ACC112 (cell line): ENCODE results near the gene NOL9.

Experiments
- H2AFZ ChIP-seq: fragments of 200-600 bp; sonication (generic); one replicate; pipeline ENCODE4 v1.6.0; 2017; ENCODE audit warnings: antibody characterized with exemption, low read length; ENCODE audit not compliant: unreplicated experiment
- H3K27ac ChIP-seq: fragments of 200-600 bp; sonication (generic); 2 replicates; pipeline ENCODE4 v1.5.1; 2014; ENCODE audit warnings: low read depth, mild to moderate bottlenecking, antibody characterized with exemption, low read length, moderate library complexity
- H3K27me3 ChIP-seq: fragments of 200-600 bp; sonication (generic); 2 replicates; pipeline ENCODE4 v1.6.1; 2014; ENCODE audit warnings: mild to moderate bottlenecking, antibody characterized with exemption, low read length, moderate library complexity, mixed read lengths; ENCODE audit not compliant: insufficient read depth
- H3K36me3 ChIP-seq: fragments of 200-600 bp; sonication (generic); 2 replicates; pipeline ENCODE4 v1.6.1; 2016; ENCODE audit warnings: mild to moderate bottlenecking, antibody characterized with exemption, low read length, moderate library complexity, mixed read lengths; ENCODE audit not compliant: insufficient read depth
- H3K4me1 ChIP-seq: fragments of 200-600 bp; sonication (generic); one replicate; pipeline ENCODE4 v1.6.1; 2016; ENCODE audit warnings: low read length, mixed read lengths; ENCODE audit not compliant: insufficient read depth, unreplicated experiment, control insufficient read depth
- H3K4me3 ChIP-seq: fragments of 200-600 bp; sonication (generic); 2 replicates; pipeline ENCODE4 v1.5.1; 2014; ENCODE audit warnings: mild to moderate bottlenecking, low read depth, low read length
- H3K79me2 ChIP-seq: fragments of 200-600 bp; sonication (generic); one replicate; pipeline ENCODE4 v1.6.0; 2016; ENCODE audit warnings: low read length; ENCODE audit not compliant: control insufficient read depth, unreplicated experiment, insufficient read depth

Gene NOL9

DNA sequence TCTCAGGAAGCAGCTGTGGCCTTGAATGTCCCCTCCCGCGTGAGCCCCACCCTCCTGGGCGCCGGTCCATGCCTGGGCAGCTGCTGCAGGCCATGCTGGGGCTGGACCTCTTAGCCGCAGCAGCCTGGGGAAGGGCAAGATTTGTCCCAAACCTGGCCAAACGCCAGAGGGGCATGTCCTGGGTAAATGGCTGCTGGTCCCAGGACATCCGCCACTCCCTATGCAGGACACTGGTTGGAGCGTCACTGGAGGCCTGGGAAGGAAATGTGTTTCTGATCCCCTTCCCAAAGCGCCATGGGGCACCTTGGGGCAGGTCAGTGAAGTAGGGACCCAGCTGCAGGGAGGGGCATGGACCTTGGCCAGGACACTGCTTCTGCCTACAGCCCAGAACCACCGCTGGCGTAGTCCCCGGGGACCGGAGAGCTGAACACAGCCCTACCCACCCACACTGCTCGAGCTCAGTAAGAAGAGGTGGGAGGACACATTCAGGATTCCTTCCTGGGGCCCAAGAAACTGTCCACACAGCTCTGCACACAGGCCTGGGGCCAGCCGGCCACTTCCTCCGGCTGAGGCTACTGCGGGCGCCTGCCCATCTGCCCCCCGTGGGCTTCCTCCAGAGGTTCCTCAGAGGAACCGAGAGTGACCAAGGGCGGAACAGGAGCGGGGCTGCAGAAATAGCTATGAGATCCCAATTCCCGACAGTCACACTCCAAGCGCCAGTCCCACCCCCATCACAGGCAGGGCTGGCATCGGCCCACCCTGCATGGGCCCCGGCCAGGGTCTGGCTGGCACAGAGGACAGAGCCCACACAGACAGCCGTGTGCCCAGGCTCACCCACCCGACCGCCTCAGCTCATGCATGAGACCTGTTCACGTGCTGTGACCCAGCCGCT is 52.1 kb downstream of the NOL9 start:
- H3K36me3 ChIP-seq: no peaks in the 10 kb centered on the region
- H3K4me3 ChIP-seq: no peak overlapping the region
- no peak overlapping the region for H2AFZ ChIP-seq
- H3K4me1 ChIP-seq: peaks cover 31% of the 10 kb centered on the region
- H3K27ac ChIP-seq: no peak overlapping the region
- H3K79me2 ChIP-seq: no peaks in the 10 kb centered on the region
- no peaks in the 10 kb centered on the region for H3K27me3 ChIP-seq

DNA sequence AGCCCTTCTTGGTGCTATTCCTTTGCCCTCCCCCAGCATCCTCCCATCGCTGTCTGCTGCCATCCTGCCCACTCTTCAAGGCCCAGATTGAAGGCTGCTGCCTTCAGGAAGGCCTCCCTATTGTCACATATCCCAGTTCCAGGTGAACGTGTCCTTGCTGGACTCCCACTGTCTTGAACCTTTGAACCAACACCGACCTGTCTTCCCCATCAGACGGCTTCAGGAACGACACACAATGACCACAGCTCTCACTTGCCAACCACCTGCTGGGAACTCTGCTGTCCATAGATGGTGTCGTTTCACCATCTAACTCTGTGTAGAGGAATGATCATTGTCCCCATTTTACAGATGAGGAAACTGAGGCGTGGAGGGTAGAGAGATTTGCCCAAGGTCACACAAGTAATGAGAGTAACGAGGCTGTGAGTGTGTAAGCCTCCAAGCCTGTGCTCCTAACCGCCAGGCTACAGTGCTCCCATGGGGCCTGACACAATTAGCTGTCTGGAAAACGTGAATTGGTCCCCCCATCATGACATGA is 53.0 kb downstream of the NOL9 start:
- Histone ChIP-seq H2AFZ (no peak overlapping the region), H3K4me3 (no peak overlapping the region), H3K27me3 (no peaks in the 10 kb centered on the region), H3K79me2 (peaks cover 4% of the 10 kb centered on the region), H3K27ac (no peak overlapping the region), H3K4me1 (peaks cover 35% of the 10 kb centered on the region), H3K36me3 (no peaks in the 10 kb centered on the region)

DNA sequence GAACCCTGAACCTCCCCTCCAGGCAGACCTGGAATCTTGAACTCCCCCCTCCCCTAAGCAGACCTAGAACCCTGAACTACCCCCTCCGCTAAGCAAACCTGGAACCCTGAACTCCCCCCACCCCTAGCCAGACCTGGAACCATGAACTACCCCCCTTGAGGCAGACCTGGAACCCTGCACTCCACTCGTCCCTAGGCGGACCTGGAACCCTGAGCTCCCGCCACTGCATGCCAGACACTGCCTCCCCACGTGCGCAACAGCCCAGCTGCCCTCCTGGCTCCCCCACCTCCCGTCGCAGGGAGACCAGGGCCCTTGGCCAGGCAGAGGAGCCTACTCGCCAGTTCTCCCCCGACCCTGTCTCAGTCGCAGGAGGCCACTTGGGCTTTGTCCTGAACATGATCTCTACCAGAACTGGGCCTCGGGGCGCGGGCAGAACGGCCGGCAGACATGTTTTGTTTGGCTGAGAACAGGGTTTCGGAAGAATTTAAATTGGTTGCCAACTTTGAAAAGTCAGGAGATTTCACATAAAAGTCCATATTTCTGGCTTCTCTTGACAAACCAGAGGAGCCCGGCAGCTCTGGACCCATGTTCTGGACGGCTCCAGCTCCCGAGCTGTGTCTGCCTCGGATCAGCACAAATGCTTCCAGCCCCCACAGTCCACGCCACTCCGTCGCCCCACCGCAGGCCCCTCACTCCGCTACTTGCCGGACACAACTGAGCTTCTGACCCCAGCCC is 53.6 kb downstream of the NOL9 start:
- H3K27me3 ChIP-seq: no peaks in the 10 kb centered on the region

DNA sequence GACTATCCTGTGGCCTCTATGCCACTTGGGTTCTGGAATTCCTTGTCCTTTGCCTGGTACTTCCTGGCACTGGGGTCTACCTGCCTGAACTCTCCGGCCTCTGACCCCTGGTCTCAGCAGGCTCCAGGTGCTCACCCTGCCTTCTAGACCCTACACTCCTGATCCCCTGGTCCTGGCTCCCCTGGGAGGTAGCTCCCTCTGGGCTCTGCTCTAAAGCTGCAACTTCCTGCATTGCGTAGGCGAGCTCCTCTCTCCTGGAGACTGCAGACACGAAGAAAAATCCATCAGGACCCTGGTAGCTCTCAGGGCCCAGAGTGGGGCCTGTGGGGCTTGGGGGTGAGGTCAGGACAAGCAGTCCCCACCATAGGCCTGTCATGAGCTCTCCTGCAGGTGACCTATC is 55.0 kb downstream of the NOL9 start:
- no peaks in the 10 kb centered on the region for H3K27me3 ChIP-seq
- no peaks in the 10 kb centered on the region for H3K36me3 ChIP-seq
- no peak overlapping the region for H3K27ac ChIP-seq
- peaks cover 12% of the 10 kb centered on the region for H3K79me2 ChIP-seq
- peaks cover 46% of the 10 kb centered on the region for H3K4me1 ChIP-seq
- H2AFZ ChIP-seq: no peak overlapping the region
- no peak overlapping the region for H3K4me3 ChIP-seq

More for the DNA sequence above, 53.6 kb downstream of the NOL9 start:
- Histone ChIP-seq H3K27ac (no peak overlapping the region), H2AFZ (no peak overlapping the region), H3K4me3 (no peak overlapping the region), H3K4me1 (peaks cover 42% of the 10 kb centered on the region), H3K36me3 (no peaks in the 10 kb centered on the region), H3K79me2 (peaks cover 10% of the 10 kb centered on the region)

DNA sequence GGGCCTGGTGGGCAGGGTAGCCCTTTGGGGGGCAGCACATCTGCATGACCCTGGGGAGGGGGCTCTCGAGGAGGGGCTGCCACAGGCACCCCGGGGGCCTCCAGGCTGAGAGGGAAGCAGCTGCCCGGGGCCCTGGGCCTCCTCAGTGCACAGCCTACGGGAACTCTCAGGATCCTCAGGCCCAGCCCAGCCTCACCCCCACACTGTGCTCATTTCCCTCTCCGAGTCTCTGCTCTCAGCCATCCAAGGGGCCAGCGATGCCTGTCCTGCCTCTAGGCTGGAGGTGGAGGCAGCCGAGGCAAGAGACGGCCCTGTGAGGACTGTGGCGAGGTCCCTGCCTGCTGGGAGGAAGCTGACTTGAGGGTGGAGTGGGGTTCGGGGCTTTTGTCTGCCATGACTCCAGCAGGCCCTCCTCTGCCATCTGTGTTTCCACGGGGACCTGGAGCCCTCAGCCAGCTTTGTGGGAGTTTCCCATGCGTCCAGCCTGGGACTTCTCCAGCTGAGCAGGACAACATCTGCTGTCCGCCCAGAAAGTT is 55.7 kb downstream of the NOL9 start:
- no peaks in the 10 kb centered on the region for H3K27me3 ChIP-seq
- no peak overlapping the region for H3K27ac ChIP-seq
- no peak overlapping the region for H3K4me3 ChIP-seq
- no peaks in the 10 kb centered on the region for H3K36me3 ChIP-seq
- peaks cover 12% of the 10 kb centered on the region for H3K79me2 ChIP-seq
- peaks cover 46% of the 10 kb centered on the region for H3K4me1 ChIP-seq
- no peak overlapping the region for H2AFZ ChIP-seq

DNA sequence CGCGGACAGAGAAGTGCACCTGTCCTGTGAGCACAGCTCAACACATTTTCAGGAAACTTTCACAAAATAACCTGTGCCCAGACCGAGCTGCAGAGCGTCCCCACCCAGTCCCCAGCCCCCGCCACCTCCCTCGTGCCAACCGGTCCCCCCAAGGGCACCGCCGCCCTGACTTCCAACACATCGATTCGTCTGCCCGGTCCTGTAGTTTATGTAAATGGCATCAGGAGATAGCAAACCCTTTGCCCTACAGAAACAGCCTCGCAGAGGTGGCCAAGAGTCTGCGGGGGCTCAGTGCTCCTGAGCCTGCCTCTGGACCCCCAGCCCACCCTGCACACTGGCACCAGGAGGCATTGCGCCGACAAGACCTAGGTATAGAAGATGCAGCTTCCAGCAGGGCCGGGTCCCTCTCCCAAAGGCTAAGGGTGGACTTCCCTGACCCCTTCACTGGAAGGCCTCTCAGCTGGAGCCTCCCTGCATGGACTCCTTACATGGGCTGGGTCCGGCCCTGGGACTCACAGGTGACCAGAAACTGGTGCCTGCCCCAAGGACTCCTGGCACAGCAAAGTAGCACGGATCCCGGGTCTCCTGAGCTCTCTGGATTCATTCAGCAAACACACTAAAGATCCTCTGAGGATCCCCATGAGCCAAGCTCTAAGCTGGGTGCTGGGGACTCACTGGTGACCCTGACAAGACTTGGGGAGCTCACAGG is 56.3 kb downstream of the NOL9 start:
- H3K4me3 ChIP-seq: peak overlapping the region; percentile 96
- H3K27ac ChIP-seq: no peak overlapping the region
- peaks cover 12% of the 10 kb centered on the region for H3K79me2 ChIP-seq
- H3K27me3 ChIP-seq: no peaks in the 10 kb centered on the region
- H3K4me1 ChIP-seq: peaks cover 50% of the 10 kb centered on the region
- H3K36me3 ChIP-seq: no peaks in the 10 kb centered on the region
- peak overlapping the region; percentile 67 for H2AFZ ChIP-seq

DNA sequence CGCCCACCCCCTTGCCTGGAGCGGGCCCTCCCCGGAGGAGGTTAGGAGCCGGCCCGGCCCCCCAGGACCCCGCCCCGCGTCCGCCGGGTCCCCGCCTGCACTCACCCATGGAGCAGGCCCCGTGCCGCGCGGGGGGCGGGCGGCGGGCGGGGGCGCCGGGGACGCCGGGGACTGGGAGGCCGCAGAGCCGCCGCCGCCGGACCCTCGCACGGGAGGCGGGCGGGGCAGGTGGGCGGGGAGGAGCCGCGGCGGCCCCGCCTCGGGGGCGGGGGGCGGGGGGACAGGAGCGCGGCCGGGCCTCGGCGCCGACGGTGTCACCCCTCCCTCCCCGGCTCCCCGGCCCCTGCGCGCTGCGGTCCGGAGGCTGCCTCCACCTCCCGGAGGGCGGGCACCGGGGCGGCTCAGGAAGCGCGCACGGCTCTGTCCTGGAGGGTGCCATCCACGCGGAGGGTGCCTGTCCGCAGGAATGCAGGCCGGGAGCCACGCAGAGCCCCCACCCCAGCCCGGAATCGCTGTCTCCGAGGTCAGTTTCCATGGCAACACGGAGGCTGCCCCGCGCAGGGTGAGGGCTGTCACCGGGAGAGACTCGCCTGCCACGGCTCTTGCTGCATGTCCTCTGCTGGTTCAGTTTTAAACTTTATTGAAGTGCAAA is 57.0 kb downstream of the NOL9 start:
- H3K79me2 ChIP-seq: peaks cover 12% of the 10 kb centered on the region
- peak overlapping the region; percentile 80 for H2AFZ ChIP-seq
- H3K4me3 ChIP-seq: peak overlapping the region; percentile 96
- no peak overlapping the region for H3K27ac ChIP-seq
- no peaks in the 10 kb centered on the region for H3K27me3 ChIP-seq
- H3K4me1 ChIP-seq: peaks cover 52% of the 10 kb centered on the region
- no peaks in the 10 kb centered on the region for H3K36me3 ChIP-seq

DNA sequence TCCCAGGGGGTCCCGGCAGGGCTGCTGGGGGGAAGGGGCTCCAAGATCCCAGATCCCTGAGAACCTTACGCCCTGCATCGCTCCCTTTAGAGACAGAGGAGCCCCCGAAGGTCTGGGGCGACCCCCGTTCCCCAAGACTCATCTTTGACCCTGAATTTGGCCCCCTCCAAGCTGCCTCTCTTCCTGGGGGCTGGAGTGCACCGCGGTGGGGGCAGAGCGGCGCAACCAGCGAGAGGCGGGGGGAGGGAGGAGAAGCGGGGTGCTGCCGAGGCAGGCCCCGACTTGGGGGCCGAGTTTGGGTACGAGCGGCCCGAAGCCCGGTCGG is 57.5 kb downstream of the NOL9 start:
- Histone ChIP-seq H2AFZ (peak overlapping the region; percentile 80), H3K4me3 (peak overlapping the region; percentile 96), H3K27ac (no peak overlapping the region)

DNA sequence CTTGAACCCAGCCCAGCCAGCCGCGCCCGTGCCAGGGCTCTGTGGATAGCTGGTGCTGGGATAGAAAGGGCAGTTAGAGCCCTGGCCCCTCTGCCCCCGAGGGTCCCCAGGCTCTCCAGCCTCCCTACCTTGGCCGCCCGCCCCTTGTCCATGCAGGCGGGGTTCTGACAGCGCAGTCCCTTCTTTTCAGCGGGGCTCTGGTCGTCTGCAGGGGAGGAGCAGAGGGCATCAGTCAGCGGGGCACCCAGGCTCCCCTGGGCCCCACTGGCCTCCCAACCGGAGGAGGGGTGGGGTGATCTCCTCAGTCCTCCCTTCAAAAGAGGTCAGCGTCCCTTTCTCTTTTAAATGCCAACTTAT is 58.0 kb downstream of the NOL9 start:
- H3K4me1 ChIP-seq: peaks cover 52% of the 10 kb centered on the region
- H3K36me3 ChIP-seq: no peaks in the 10 kb centered on the region
- no peak overlapping the region for H2AFZ ChIP-seq
- H3K27me3 ChIP-seq: no peaks in the 10 kb centered on the region
- H3K27ac ChIP-seq: no peak overlapping the region
- peak overlapping the region; percentile 96 for H3K4me3 ChIP-seq
- peaks cover 12% of the 10 kb centered on the region for H3K79me2 ChIP-seq

More for the DNA sequence above, 57.5 kb downstream of the NOL9 start:
- peaks cover 12% of the 10 kb centered on the region for H3K79me2 ChIP-seq
- no peaks in the 10 kb centered on the region for H3K27me3 ChIP-seq
- H3K4me1 ChIP-seq: peaks cover 52% of the 10 kb centered on the region
- no peaks in the 10 kb centered on the region for H3K36me3 ChIP-seq
